ENCODE measurements around the gene MYB.

MYB gene

DNA sequence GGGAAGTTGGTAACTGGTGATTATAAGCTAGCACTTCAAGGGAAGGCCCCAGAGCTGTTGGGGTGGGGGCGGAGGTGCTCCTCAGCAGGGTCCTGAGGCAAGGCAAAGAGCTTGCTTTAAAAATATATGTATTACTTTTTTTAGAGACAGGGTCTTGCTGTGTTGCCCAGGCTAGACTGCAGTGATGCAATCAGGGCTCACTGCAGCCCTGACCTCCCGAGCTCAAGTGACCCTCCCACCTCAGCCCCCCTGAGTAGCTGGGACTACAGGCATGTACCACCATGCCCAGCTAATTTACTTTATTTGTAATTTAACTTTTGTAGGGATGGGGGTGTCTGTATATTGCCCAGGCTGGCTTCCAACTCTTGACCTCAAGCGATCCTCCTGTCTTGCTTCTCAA lies 87.2 kb downstream of the MYB start:
- Histone ChIP-seq H3K4me3 (ENCODE audit: low read depth in 1 of 2, low read length in 1 of 2) (no peak overlapping the region), H3K27me3 (no peaks in the 10 kb centered on the region), H3K27ac (no peak overlapping the region), H3K4me1 (ENCODE audit: control insufficient read depth in 1 of 2, insufficient read depth in 1 of 2, low read depth in 1 of 2, low read length in 1 of 2) (peaks cover 13 to 19% of the 10 kb centered on the region in 2 experiments), H3K36me3 (no peaks in the 10 kb centered on the region), H3K9me3 (no peaks in the 10 kb centered on the region)
- TF ChIP-seq, protein P1, sequence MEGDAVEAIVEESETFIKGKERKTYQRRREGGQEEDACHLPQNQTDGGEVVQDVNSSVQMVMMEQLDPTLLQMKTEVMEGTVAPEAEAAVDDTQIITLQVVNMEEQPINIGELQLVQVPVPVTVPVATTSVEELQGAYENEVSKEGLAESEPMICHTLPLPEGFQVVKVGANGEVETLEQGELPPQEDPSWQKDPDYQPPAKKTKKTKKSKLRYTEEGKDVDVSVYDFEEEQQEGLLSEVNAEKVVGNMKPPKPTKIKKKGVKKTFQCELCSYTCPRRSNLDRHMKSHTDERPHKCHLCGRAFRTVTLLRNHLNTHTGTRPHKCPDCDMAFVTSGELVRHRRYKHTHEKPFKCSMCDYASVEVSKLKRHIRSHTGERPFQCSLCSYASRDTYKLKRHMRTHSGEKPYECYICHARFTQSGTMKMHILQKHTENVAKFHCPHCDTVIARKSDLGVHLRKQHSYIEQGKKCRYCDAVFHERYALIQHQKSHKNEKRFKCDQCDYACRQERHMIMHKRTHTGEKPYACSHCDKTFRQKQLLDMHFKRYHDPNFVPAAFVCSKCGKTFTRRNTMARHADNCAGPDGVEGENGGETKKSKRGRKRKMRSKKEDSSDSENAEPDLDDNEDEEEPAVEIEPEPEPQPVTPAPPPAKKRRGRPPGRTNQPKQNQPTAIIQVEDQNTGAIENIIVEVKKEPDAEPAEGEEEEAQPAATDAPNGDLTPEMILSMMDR (IDR thresholded peaks at IDR 0.05): no peak

DNA sequence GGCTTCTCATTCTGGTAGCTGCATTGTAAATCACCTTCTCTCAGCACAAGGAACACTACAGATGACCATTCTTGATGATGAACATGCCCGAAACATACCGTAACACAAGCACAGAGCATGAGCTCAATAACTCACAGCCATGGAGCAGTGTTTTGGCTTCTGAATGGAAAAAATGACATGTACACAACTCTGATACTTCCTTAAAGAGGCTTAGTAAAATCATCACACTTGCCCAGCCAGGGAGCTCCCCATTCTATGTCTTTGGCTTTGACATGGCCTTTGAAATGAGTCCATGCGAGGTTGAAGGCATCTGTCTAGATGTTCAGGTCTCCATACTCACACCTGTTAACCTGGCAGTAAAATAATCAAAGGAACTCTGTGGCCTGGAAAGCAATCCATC lies 87.6 kb downstream of the MYB start:
- Histone ChIP-seq H3K9me3 (no peaks in the 10 kb centered on the region), H3K27ac (no peak overlapping the region), H3K27me3 (no peaks in the 10 kb centered on the region), H3K36me3 (no peaks in the 10 kb centered on the region), H3K4me3 (ENCODE audit: low read depth in 1 of 2, low read length in 1 of 2) (no peak overlapping the region), H3K4me1 (ENCODE audit: control insufficient read depth in 1 of 2, insufficient read depth in 1 of 2, low read depth in 1 of 2, low read length in 1 of 2) (peaks cover 13 to 19% of the 10 kb centered on the region in 2 experiments)
- TF ChIP-seq, protein P1 (IDR thresholded peaks at IDR 0.05): no peak
